ENCODE results near the gene ARID3A. TPM values are rescaled to one million over a fixed set of nuclear protein-coding genes. Genes with fewer than 3 reads are reported as not detected.
A peak's percentile ranks its signal among the peaks of the same experiment; 100 is the strongest.

Gene ARID3A
- total RNA-seq, 3 donors from 2014 or later (not counting 1 experiment from before 2014, with no cell fraction given): 15.9 to 24.6 (median 24.2) TPM

DNA sequence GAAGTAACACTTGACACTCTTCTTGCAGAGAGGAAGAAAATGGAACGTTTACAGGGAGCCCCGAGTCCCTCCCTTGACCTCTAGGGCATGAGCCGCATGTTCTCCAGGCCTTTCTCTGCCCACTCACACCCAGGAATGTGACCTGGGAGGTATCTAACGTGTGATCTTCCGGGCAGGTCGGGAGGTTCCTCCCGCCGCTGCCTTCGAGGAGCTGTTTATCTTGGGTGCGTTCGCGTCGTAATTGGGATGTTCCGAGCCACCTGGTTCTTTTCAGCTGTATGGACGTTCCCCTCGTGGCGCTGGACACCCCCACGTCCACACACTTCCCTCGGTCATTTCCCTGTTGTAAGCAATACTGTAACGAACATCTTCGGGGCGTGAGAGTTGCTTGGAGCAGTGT, 13.6 kb downstream of the ARID3A start:
- peak overlapping the region; percentile 9 for H3K4me3 Mint-ChIP-seq
- H3K4me1 ChIP-seq (ENCODE audit: control insufficient read depth, insufficient read depth, low read length): peaks cover 45% of the 10 kb centered on the region
- ATAC-seq: no peak
- 98% methylated on average over 22 of the region's 22 CpGs for WGBS (ENCODE audit: insufficient coverage)
- TF ChIP-seq, protein P1, sequence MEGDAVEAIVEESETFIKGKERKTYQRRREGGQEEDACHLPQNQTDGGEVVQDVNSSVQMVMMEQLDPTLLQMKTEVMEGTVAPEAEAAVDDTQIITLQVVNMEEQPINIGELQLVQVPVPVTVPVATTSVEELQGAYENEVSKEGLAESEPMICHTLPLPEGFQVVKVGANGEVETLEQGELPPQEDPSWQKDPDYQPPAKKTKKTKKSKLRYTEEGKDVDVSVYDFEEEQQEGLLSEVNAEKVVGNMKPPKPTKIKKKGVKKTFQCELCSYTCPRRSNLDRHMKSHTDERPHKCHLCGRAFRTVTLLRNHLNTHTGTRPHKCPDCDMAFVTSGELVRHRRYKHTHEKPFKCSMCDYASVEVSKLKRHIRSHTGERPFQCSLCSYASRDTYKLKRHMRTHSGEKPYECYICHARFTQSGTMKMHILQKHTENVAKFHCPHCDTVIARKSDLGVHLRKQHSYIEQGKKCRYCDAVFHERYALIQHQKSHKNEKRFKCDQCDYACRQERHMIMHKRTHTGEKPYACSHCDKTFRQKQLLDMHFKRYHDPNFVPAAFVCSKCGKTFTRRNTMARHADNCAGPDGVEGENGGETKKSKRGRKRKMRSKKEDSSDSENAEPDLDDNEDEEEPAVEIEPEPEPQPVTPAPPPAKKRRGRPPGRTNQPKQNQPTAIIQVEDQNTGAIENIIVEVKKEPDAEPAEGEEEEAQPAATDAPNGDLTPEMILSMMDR (IDR thresholded peaks at IDR 0.05): no peak
- DNase-seq: no peak
- H3K27me3 ChIP-seq (ENCODE audit: control insufficient read depth, insufficient read depth, low read length): no peaks in the 10 kb centered on the region
- peaks cover 0 to 3% of the 10 kb centered on the region in 2 donors for H3K27me3 Mint-ChIP-seq (ENCODE audit: low read depth in 2 of 2)
- H3K36me3 ChIP-seq (ENCODE audit: control insufficient read depth, insufficient read depth, low read length): no peaks in the 10 kb centered on the region
- peak overlapping the region in 1 of 2 donors; percentile 90 for H3K27ac Mint-ChIP-seq
- no peaks in the 10 kb centered on the region for H3K36me3 Mint-ChIP-seq
- peaks cover 23 to 27% of the 10 kb centered on the region in 2 donors for H3K4me1 Mint-ChIP-seq
- no peaks in the 10 kb centered on the region for H3K9me3 Mint-ChIP-seq
- H3K9me3 ChIP-seq (ENCODE audit: control insufficient read depth, insufficient read depth, low read length): peaks cover 2% of the 10 kb centered on the region
- intact Hi-C loops (cut with micrococcal nuclease): no loop called here
- H3K4me3 ChIP-seq (ENCODE audit: low read length): no peak overlapping the region
- H3K27ac ChIP-seq (ENCODE audit: low read length): no peak overlapping the region

DNA sequence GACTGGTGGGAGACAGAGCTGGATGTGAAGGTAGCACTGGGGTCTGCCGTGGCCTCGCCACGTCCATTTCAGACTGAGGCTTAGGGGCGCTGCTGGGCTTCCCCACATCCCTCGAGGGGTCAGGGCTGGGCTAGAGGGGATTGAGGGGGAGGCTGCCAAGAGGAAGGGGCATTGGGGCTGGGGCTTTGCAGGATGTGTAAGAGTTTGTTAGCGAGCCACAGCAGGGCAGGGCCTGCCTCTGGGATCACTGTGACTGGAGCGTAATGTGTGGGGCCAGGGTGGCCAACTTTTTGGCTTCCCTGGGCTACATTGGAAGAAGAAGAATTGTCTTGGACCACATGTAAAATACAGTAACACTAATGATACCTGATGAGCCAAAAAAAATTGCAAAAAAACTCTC, 14.1 kb downstream of the ARID3A start:
- Mint-ChIP-seq H3K27me3 (ENCODE audit: low read depth in 2 of 2) (peaks cover 0 to 3% of the 10 kb centered on the region in 2 donors), H3K36me3 (no peaks in the 10 kb centered on the region), H3K4me3 (peak overlapping the region; percentile 89), H3K27ac (peak overlapping the region; percentile 31 to 90), H3K4me1 (peaks cover 23 to 26% of the 10 kb centered on the region in 2 donors), H3K9me3 (no peaks in the 10 kb centered on the region)
- Histone ChIP-seq H3K4me1 (ENCODE audit: control insufficient read depth, insufficient read depth, low read length) (peaks cover 41% of the 10 kb centered on the region), H3K36me3 (ENCODE audit: control insufficient read depth, insufficient read depth, low read length) (no peaks in the 10 kb centered on the region), H3K27ac (ENCODE audit: low read length) (no peak overlapping the region), H3K9me3 (ENCODE audit: control insufficient read depth, insufficient read depth, low read length) (peaks cover 2% of the 10 kb centered on the region), H3K27me3 (ENCODE audit: control insufficient read depth, insufficient read depth, low read length) (no peaks in the 10 kb centered on the region), H3K4me3 (ENCODE audit: low read length) (no peak overlapping the region)
- TF ChIP-seq, protein P1 (IDR thresholded peaks at IDR 0.05): no peak
- no peak for ATAC-seq
- WGBS (ENCODE audit: insufficient coverage): 98% methylated on average over 7 of the region's 7 CpGs
- intact Hi-C loops (cut with micrococcal nuclease): no loop called here
- no peak for DNase-seq

DNA sequence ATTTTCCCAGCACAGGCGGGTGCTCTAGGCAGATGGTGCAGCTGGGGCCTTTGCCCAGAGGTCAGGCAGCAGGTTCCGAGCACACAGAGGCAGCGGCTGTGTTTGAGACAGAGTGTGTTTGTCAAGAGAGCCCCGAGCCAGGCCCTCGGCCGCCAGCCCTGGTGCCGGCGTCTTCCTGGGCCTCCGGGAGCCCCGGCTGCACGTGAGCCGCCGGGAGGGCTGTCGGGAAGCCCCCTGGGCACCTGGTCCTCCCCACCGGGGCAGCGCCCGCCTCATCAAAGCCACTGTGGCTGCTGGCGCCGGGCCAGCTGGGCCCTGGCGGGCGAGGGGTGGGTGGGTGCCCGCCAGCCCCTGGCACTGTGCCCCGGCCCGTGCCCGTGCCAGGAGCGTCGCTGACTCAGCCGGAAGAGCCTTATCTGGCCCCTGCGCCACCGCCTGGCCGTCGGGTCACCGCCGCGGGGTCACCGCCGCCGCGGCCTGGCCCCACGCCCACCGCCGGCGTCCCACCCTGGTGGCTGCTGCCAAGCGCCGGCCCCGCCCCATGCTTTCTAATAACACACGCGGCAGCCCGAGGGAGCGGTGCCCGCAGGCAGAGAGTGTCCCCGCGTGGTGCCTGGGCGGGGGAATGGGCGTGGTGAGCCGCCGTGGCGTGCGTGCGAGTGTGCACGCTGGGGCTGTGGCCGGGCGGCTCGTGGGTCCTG, 14.9 kb downstream of the ARID3A start:
- TF ChIP-seq, protein P1 (IDR thresholded peaks at IDR 0.05): no peak
- no peaks in the 10 kb centered on the region for H3K9me3 Mint-ChIP-seq
- Histone ChIP-seq H3K4me1 (ENCODE audit: control insufficient read depth, insufficient read depth, low read length) (peaks cover 36% of the 10 kb centered on the region), H3K4me3 (ENCODE audit: low read length) (peak overlapping the region; percentile 38), H3K9me3 (ENCODE audit: control insufficient read depth, insufficient read depth, low read length) (peaks cover 2% of the 10 kb centered on the region), H3K36me3 (ENCODE audit: control insufficient read depth, insufficient read depth, low read length) (no peaks in the 10 kb centered on the region), H3K27me3 (ENCODE audit: control insufficient read depth, insufficient read depth, low read length) (no peaks in the 10 kb centered on the region), H3K27ac (ENCODE audit: low read length) (peak overlapping the region; percentile 54)
- ATAC-seq (peak; percentile 79 to 86 (median 83)), DNase-seq (peak; percentile 72 to 91)
- 4% methylated on average over 64 of the region's 64 CpGs for WGBS (ENCODE audit: insufficient coverage)
- no peaks in the 10 kb centered on the region for H3K36me3 Mint-ChIP-seq
- H3K4me1 Mint-ChIP-seq: peaks cover 23 to 26% of the 10 kb centered on the region in 2 donors
- peak overlapping the region; percentile 31 to 90 for H3K27ac Mint-ChIP-seq
- H3K4me3 Mint-ChIP-seq: peak overlapping the region; percentile 89
- intact Hi-C loops (cut with micrococcal nuclease): no loop called here
- H3K27me3 Mint-ChIP-seq (ENCODE audit: low read depth in 2 of 2): peaks cover 0 to 3% of the 10 kb centered on the region in 2 donors
